CD4-positive, alpha-beta T cell treated with Interleukin-15 for 4 hours (primary cell): ENCODE results near the gene DYNC2I2.
"Not testable (repeated sequence)": the region's sequence is repeated elsewhere in the genome, so short reads cannot be mapped to it uniquely, and the experiment has no call there.

Experiments used
- DNase-seq: peaks from one replicate; pipeline ENCODE4 v3.0.0-alpha.2; 2020; ENCODE audit warnings: low spot score

Gene DYNC2I2

GRCh38 chr9:128614728-128615127 is 41.9 kb downstream of the DYNC2I2 start:
- DNase-seq: no peak

GRCh38 chr9:128611600-128612394 is 44.9 kb downstream of the DYNC2I2 start:
- DNase-seq: no peak

- DNase-seq: no peak
These were observed 45.8 kb downstream of the DYNC2I2 start for GRCh38 chr9:128610897-128611296.

- DNase-seq: no peak
These were observed 48.9 kb downstream of the DYNC2I2 start for GRCh38 chr9:128607642-128608350.

- no peak for DNase-seq
These were observed 53.0 kb downstream of the DYNC2I2 start for GRCh38 chr9:128603697-128604096.

GRCh38 chr9:128600099-128600498 is 56.5 kb downstream of the DYNC2I2 start:
- no peak for DNase-seq

GRCh38 chr9:128595471-128595870 is 61.2 kb downstream of the DYNC2I2 start:
- DNase-seq: no peak

- no peak for DNase-seq
These were observed 62.8 kb downstream of the DYNC2I2 start for GRCh38 chr9:128593856-128594255.

- DNase-seq: no peak
These were observed 63.6 kb downstream of the DYNC2I2 start for GRCh38 chr9:128593039-128593438.

- no peak for DNase-seq
These were observed 67.9 kb downstream of the DYNC2I2 start for GRCh38 chr9:128588581-128589233.

GRCh38 chr9:128587453-128587852 is 69.2 kb downstream of the DYNC2I2 start:
- DNase-seq: peak; percentile 10

- not testable (repeated sequence) for DNase-seq
These were observed 69.7 kb downstream of the DYNC2I2 start for GRCh38 chr9:128586934-128587333.

- not testable (repeated sequence) for DNase-seq
These were observed 71.5 kb downstream of the DYNC2I2 start for GRCh38 chr9:128585155-128585554.
